ENCODE data around the gene RND1.

Gene RND1

GRCh38 chr12:48810903-48811431, 54.7 kb downstream of the RND1 start:
- DNase-seq (ENCODE audit: low read depth), result no peak

DNA sequence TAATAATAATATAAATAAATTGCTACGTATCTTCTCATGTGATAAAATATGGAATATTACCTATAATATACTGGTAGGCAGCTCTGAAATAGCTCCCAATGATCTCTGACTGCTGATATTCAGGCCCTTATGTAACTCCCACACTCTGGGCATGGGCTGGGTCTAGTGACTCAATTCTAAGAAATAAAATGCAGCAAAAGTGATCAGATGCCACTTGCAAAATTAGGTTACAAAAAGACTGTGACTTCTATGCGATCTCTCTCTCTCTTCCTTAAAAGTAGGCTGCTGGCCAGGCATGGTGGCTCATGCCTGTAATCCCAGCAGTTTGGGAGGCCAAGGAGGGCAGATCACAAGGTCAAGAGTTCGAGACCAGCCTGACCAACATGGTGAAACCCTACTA, 57.7 kb downstream of the RND1 start:
- no peak for DNase-seq (ENCODE audit: low read depth)
